Measurements from ENCODE around the gene HPCA.

The HPCA gene

DNA sequence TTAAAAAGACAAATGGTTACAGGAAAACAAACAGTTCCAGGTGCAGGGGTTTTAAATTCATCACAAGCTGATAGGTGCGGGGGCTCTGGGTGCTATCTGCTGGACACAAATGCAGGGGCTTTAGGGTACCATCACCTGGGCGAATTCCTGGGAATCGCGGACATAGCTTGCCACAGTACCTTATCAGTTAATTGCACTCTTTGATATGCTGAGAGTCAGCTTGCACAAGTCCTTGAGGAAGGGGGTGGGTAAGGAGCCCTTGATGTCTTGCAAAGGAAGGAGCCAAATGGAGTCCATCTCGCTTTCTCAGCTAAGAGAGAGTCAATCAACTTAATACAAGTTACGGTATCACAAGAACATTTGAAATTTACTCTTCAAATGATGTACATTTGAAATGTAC lies 40.3 kb downstream of the HPCA start:
- TF ChIP-seq, protein P1, sequence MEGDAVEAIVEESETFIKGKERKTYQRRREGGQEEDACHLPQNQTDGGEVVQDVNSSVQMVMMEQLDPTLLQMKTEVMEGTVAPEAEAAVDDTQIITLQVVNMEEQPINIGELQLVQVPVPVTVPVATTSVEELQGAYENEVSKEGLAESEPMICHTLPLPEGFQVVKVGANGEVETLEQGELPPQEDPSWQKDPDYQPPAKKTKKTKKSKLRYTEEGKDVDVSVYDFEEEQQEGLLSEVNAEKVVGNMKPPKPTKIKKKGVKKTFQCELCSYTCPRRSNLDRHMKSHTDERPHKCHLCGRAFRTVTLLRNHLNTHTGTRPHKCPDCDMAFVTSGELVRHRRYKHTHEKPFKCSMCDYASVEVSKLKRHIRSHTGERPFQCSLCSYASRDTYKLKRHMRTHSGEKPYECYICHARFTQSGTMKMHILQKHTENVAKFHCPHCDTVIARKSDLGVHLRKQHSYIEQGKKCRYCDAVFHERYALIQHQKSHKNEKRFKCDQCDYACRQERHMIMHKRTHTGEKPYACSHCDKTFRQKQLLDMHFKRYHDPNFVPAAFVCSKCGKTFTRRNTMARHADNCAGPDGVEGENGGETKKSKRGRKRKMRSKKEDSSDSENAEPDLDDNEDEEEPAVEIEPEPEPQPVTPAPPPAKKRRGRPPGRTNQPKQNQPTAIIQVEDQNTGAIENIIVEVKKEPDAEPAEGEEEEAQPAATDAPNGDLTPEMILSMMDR (IDR thresholded peaks at IDR 0.05; ENCODE audit: low read depth, low read length, missing control alignments): no peak
- no peak overlapping the region for H3K4me3 ChIP-seq (ENCODE audit: low read depth, low read length)

DNA sequence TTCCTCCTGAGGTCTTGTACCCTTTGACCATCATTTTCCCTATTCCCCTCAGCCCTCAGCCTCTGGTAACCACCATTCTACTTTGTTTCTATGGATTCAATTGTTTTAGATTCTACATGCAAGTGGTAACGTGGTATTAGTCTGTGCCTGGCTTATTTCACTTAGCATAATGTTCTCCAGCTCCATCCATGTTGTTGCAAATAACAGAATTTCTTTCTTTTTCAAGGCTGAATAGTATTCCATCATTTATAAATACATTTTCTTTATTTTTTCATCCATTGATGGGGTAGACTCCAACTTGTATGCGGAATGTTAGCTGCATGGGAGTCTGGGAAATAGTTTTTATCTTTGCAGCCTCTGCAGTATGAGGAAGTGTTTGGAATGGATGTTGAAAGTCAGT lies 41.1 kb downstream of the HPCA start:
- DNase-seq (ENCODE audit: low read depth): no peak
- H3K4me3 ChIP-seq (ENCODE audit: low read depth, low read length): no peak overlapping the region
- TF ChIP-seq, protein P1 (IDR thresholded peaks at IDR 0.05; ENCODE audit: low read depth, low read length, missing control alignments): no peak

More for the DNA sequence above, 40.3 kb downstream of the HPCA start:
- no peak for DNase-seq (ENCODE audit: low read depth)

DNA sequence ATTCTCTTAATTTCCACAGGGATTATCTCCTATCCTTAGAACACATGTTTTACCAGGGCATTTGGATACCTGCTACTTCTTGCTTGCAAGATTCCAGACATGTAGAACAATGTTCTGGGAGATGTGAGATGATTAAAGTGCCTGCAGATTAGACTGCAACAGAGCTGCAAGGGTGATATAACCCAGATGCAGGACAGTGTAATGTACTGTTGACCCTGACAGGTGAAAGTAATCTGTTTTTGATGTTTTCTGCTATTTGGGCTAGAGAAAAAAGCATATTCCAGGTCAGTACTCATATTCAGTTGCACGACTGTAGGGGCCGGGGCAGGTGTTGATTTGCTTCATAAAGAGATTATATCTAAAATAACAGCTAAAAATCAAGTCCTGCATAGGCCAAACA lies 42.0 kb downstream of the HPCA start:
- no peak overlapping the region for H3K4me3 ChIP-seq (ENCODE audit: low read depth, low read length)
- TF ChIP-seq, protein P1 (IDR thresholded peaks at IDR 0.05; ENCODE audit: low read depth, low read length, missing control alignments): no peak
- DNase-seq (ENCODE audit: low read depth): no peak

DNA sequence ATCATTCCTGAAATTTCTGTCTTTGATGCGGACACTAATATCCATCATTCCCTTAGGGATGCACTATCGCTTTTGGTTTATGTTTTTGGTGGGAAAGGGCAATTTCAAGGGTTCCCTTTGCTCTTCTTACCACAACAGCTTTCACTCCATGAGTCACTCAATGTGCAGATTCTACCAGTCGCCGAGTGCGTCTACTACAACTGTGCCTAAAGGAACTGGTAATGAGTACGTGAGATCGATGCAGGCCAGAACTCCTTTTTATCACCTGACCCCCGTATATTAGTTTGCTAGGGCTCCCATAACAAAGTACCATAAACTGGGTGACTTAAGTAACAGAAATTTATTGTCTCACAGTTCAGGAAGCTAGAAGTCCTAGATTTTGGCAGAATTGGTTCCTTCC lies 42.4 kb downstream of the HPCA start:
- TF ChIP-seq, protein P1 (IDR thresholded peaks at IDR 0.05; ENCODE audit: low read depth, low read length, missing control alignments): no peak
- no peak overlapping the region for H3K4me3 ChIP-seq (ENCODE audit: low read depth, low read length)
- DNase-seq (ENCODE audit: low read depth): no peak

DNA sequence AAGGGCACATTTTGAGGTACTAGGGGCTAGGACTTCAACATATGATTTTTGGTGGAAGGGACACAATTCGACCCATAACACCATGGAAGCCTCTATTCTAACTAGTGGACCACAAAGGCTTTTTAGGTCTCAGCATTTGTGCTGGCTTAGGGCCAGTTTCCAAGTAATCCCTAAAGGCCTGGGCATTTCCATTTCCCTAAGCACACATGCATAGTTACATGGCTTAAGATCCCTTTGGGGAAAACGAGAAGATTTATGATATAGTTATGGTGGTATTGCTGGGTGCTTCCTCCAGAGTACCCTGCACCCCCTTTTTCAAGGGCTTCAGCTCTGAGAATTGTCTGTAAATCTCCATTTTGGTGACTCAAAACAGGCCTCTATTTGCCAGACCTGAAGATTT lies 43.1 kb downstream of the HPCA start:
- no peak for DNase-seq (ENCODE audit: low read depth)
- TF ChIP-seq, protein P1 (IDR thresholded peaks at IDR 0.05; ENCODE audit: low read depth, low read length, missing control alignments): no peak
- H3K4me3 ChIP-seq (ENCODE audit: low read depth, low read length): no peak overlapping the region

DNA sequence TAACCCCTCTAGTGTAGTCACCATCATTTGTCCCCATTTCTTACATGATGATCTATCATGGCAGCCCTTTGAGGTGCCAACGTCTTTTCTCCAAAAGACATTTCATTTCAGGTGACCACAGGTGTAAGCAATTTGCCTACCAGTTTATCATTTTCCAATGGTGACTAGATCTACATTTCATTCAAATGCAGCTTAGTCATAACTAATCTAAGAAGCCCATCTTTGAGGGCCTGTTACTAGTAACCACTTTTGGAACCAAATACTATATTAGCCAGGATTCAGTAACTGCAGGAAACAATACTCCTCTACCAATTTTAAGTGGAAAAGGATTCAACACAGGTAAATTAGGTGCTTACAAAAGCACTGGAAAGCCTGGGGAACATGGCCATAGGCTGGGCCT lies 45.5 kb downstream of the HPCA start:
- H3K4me3 ChIP-seq (ENCODE audit: low read depth, low read length): no peak overlapping the region
- TF ChIP-seq, protein P1 (IDR thresholded peaks at IDR 0.05; ENCODE audit: low read depth, low read length, missing control alignments): no peak
- DNase-seq (ENCODE audit: low read depth): no peak

DNA sequence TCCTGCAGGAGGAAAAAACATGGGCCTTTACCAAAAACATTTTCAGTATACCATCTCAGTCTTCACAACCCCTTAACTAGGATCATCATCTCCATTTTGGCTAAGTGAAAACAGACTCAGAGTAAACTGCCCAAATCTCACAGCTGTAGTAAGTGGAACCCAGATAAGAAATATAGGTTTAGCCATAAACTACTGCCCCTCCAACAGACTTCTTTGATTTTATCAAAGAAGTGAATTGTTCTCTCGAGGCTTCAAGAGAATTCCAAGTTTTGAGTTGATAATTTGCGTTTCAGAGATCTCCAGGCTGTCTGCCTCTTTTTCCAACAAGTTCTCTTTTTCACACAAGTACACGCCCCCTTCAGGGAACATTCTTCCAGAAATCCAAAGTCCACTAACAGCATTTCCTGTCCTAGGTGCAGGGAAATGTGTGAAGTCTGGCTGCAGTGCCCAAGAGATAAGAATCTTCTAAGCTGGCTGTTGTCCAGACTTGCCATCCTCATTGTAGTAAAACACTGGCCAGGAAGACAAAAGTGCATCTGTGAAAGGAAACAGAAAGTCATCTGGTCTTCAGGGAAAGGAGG lies 47.5 kb downstream of the HPCA start:
- TF ChIP-seq, protein P1 (IDR thresholded peaks at IDR 0.05; ENCODE audit: low read depth, low read length, missing control alignments): no peak
- DNase-seq (ENCODE audit: low read depth): no peak
- no peak overlapping the region for H3K4me3 ChIP-seq (ENCODE audit: low read depth, low read length)
